Daoy (cell line): ENCODE results near the gene CLMN. TPM values are rescaled to one million over a fixed set of nuclear protein-coding genes. Genes with fewer than 3 reads are reported as not detected.

ENCODE experiments used
- DNase-seq: peaks from one replicate; pipeline ENCODE4 v3.0.0-alpha.2; 2015; ENCODE audit warnings: low read depth
- total RNA-seq: library from RNA; depleted of rRNA; stranded (reverse); fragments of >200 nt; shearing (Covaris generic); gene quantifications from 2 replicates; pipeline ENCODE4 v1.2.3, GENCODE V29; 2014; rRNA removed

CLMN gene, protein sequence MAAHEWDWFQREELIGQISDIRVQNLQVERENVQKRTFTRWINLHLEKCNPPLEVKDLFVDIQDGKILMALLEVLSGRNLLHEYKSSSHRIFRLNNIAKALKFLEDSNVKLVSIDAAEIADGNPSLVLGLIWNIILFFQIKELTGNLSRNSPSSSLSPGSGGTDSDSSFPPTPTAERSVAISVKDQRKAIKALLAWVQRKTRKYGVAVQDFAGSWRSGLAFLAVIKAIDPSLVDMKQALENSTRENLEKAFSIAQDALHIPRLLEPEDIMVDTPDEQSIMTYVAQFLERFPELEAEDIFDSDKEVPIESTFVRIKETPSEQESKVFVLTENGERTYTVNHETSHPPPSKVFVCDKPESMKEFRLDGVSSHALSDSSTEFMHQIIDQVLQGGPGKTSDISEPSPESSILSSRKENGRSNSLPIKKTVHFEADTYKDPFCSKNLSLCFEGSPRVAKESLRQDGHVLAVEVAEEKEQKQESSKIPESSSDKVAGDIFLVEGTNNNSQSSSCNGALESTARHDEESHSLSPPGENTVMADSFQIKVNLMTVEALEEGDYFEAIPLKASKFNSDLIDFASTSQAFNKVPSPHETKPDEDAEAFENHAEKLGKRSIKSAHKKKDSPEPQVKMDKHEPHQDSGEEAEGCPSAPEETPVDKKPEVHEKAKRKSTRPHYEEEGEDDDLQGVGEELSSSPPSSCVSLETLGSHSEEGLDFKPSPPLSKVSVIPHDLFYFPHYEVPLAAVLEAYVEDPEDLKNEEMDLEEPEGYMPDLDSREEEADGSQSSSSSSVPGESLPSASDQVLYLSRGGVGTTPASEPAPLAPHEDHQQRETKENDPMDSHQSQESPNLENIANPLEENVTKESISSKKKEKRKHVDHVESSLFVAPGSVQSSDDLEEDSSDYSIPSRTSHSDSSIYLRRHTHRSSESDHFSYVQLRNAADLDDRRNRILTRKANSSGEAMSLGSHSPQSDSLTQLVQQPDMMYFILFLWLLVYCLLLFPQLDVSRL
- total RNA-seq: 3.5 and 4.2 TPM in 2 replicates

DNA sequence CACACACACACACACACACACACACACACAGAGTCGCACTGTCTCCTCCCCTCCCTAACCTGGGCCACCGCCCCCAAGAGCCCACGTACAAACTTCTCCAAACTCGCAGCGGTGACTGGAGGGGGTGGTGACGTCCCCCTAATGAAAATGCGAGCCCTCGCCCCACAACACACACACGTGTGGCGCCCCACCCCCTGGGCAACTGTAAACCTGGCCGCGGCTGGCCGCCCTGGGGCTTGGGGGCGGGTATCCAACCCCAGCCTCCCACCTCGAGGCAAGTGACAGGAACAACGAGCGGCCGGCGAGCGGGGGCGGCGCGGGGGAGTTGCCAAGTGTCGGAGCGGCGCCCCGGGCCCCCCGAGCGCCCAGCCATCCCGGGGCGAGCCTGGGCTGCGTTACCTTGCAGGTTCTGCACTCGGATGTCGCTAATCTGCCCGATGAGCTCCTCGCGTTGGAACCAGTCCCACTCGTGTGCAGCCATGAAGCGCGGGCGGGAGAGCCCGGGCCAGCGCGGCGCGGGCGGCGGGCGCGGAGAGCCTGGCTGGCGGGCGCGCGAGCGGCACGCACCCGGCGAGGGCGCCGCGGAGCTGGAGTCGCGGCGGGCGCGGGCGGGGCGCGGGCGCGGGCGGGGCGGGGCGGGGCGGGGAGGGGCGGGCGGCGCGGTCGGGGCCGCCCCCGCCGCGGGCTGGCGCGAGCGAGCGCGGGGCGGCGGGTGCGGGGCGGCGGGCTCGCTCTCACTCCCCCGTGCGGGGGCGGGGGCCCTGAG, at the start of gene CLMN:
TSS of gene CLMN (minus strand) at position 597 of the 766 bp plus-strand sequence. CDS start at position 481, 116 bp downstream.
- peak; percentile 62 for DNase-seq

DNA sequence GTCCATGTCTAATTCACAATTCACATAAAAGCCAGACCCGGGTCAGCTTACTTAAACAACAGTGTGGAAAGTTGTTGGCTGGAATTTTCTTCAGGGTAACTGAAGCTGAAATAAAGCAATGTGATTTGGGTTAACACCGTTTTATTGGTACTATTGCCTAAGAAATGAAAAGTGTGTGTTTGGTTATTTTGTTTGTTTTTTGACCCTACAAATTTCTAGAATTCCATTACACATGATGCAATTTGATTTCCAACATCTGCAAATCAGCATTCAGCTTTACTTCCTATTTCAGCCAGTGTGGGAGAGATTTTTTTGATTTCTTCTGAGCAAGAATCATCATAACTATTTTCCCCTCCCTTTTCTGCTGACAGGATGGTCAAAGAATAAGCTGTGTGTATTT, 45.7 kb upstream of the CLMN start:
- DNase-seq: no peak

DNA sequence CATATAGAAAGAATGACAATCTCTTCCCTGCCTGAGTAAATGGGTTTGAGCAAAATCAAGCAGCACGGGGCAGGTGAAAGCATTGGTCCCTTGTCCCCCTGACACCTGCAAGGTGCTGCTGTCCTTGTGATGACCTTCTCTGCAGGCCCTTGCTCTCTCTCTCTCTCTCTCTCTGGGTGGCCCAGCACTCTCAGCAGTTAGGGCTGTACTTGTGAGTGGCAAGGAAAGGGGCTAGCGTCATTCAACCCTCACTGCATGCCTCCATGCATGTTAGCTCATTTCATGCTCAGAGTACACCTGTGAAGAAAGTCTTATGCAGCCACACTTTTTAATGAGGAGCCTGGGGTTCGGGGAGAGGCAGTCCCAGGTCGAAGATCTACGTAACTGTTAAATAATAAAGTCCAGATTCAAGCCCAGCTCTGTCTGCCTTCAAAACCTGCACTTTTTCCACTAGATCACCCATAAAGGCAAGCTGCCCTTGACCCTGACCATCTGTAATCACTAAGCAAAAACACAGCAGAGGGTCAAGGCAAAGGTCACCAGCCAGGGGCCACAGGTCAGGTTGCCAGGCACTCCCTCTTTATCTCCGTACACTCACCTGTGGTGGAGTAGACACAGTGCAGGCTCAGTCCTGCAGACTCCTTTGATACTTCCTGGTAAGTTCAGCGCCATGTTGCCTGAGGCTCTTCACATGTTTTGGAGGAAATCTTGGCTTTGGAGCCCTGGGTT, 44.9 kb upstream of the CLMN start:
- no peak for DNase-seq

DNA sequence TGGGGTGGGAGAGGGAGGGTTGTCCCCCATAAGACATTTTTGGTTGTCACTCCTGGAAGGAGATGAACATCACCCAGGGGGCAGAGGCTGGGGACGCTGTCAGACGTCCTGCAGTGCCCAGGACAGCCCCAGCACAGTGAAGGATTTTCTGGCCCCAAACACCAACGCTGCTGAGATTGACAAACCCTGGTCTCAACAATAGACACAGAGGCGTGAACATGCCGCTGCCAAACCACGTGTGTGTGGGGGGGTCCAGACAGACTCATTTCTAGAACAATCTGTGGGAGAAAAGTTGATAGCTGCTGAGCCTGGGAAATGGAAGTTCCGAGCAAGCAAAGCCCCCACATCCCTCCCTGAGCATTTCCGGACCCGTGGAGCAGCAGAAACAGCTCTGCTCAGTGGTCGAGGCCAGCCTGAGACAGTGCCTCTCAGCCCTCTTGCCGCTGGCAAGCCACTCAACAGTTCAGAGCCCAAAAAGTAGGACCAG, 43.8 kb upstream of the CLMN start:
- DNase-seq: no peak

DNA sequence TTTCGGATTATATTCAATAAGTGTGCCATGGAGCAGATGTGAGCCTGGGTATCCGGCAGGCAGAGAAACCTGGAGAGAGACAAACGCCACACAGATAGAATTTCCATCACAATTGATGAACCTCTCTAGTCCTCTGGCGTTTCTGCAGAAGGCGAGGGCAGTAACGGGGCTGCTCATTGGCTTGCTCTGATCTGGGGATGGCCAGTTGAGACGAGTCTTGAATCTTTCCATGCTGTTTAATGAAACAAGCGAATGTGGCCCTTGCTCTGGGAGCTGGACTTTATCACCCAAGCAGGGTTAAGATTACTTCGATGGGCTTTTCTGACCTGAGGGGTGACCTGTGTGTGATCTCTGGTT, 42.4 kb upstream of the CLMN start:
- no peak for DNase-seq

DNA sequence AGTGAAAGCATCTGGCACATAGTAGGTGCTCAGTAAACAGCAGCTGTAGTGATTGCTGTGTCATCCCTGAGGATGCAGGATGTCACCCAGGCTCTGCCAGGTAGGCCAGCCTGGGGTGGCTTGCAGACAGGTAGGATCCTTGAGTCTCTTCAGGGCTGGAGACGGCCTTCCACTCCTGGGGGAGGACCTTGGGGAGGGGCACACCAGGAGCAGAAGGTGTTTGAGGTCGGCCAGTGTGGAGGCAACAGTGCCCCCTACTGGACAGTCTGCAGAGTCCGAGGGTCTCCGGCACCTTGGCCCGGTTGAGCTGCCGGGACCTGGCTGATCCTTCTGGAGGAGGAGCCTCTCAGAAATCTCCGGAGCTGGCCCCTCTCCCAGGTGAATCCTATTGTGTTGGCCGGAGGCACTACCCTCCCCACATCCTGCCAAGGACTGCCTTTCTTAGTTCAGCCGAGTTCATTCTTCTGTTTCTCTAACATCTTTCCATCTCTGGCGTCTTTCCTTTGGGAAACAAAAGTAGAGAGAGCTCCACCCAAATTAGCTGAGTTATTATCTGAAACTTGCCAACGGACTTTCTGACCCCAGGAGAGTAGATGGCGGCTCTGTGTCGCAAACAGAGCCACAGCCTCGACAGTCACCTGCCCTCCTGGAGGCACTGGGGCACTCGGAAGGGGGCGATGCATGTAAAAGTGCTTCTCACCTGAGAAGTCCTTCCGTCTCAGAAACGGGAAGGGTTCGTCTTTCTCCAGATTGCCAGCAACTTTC, 41.8 kb upstream of the CLMN start:
- peak; percentile 52 for DNase-seq

DNA sequence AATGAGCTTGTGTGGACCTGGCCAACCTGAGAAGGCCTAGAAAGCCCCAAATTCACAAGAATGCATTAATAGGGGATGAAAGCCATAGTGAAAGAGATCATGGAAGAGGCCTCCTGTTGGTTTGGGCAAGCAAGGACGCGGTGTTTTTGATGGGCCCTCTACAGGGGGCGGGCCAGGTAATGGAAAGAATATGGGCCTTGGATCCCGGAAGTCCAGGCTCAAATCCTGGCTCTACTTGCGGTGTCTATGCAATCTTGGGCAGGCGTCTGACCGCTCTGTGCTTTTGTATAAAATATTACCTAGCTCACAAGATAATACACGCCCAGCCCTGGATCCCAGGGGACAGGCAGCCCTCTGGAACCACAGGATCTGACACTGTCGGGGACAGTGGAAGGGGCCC, 41.1 kb upstream of the CLMN start:
- DNase-seq: no peak

DNA sequence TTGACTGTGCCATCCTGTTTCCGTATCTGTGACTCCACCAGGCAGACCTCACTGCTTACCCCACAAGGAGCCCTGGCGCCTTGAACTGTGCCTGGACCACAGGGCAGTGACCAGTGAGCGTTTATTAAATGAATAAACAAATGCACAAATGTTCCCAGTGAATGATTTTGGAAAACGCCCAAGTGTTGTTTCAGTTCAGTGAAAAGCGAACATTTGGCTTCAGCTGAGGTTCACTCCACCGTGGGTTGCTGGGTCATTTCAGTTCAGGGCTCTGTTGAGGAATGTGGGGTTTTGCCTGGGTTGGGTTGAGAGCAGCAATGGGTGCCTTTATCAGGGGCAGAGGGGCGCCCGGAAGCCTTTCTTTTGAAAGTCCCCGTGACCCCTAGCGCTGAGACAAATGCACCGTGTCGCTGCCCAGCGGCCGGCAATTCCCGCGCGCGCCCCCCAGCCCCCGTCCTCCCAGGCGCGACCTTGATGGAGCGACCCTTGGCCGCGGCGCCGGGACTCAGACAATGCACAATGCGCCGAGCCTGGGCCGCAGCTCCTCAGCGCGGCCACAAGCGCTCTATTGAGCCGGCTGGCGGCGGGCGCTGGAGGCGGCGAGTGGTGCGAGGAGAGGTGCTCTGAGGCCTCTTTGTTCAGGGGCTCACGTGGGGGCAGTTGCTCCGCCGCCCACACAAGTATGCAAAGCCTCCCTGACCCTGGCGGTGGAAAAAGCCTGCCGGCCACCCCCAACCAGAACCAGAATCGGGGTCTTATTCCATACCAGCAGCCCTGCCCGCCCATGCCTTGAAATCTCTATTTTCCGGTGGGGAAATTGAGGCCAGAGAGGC, 40.5 kb upstream of the CLMN start:
- DNase-seq: no peak

DNA sequence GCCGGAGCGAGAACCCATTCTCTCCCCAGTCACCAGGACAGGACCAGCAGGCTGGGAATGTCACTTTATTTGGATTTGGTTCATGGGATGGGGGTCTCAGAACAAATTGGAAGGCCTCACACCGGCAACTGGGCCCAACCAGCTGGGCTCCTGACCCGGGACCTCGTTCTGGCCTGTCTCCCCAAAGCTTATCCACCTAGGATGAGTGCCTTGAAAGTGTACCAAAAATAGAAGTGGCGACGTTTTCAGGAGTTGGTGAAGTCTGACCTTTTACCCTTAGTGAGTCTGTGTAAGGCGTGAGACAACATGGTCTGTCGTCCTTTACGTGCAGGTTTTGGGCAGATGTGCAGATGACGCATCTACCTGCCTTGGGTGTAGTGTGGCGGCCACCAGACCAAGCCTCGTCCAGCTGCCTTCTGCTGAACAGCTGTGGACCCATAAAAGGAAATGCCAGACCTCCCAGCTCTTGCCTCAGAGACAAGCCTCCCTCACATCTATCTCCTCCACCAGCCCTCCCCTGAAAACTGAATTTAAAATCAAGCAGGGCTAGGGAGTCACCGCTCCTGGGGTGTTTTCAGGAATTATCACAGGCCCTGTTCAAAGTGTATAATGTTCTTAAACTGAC, 36.6 kb upstream of the CLMN start:
- DNase-seq: no peak

DNA sequence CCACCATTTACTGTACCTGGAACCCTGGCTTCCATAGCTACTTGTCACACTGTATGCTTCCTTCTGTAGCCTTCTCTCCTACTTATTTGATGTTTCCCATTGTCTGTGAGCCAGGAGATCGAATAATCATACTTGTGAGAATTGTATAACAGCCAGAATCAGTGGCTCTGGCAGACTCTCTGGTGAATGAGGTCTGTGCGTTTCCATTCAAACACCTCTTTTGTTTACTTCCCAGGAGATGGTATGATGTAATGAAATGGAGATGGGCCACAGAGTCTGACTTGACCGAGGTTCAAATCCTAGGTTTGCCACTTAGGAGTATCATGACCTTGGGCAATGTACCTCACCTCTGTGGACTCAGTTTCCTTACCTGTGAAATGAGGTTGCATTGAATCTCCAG, 35.7 kb upstream of the CLMN start:
- no peak for DNase-seq

DNA sequence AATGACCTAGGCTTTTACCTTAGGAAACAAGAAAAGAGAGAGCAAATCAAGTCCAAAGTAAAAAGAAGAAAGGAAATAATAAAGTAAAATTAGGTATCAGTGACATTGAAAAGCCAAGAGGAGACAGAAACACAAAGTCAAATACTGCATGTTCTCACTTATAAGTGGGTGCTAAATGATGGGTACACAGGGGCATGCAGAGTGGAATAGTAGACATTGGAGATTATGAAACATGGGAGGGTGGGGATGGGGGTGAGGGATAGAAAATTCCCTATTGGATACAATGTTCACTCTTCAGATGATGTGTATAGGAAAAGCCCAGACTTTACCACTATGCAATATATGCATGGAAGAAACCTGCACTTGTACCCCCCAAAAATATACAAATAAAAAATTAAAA, 35.1 kb upstream of the CLMN start:
- DNase-seq: no peak

DNA sequence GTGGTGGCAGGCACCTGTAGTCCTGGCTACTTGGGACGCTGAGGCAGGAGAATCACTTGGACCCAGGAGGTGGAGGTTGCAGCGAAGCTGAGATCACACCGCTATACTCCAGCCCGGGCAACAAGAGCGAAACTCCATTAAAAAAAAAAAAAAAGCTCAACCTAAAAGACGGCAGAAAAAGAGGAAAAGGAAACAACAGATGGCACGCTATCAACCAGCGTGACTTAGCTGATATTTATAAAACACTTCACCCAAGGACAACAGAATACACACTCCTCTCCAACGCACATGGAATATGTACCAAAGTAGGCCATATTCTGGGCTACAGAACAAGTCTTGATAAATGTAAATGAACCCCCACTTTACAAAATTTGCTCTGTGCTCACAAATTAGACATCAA, 34.0 kb upstream of the CLMN start:
- DNase-seq: no peak

DNA sequence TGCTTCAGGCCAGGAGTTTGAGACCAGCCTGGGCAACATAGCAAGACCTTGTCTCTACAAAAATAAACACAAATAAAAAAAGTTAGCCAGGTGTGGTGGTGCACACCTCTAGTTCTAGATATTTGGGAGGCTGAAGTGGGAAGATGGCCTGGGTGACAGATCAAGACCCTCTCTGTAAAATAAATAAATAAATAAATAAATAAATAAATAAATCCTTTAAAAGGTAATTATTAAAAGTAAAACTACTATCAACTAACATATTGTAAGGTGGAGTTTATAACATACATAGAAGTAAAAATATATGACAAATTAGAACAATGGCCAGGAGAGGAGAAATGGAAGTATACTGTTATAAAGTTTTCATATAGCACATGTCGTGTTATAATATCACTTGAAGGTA, 33.3 kb upstream of the CLMN start:
- no peak for DNase-seq

DNA sequence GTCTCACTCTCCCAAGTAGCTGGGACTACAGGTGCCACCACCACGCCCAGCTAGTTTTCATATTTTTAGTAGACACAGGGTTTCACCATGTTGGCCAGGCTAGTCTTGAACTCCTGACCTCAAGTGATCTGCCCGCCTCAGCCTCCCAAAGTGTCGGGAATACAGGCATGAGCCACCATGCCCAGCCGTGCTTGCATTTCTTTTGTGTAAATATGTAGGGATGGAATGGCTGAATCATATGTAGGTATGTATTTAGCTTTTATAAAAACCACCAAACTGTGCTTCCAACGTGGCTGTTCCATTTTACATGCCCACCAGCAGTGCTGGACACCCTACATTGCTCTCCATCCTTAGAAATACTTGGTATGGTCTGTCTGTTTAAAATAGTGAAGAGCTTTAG, 32.8 kb upstream of the CLMN start:
- DNase-seq: no peak

DNA sequence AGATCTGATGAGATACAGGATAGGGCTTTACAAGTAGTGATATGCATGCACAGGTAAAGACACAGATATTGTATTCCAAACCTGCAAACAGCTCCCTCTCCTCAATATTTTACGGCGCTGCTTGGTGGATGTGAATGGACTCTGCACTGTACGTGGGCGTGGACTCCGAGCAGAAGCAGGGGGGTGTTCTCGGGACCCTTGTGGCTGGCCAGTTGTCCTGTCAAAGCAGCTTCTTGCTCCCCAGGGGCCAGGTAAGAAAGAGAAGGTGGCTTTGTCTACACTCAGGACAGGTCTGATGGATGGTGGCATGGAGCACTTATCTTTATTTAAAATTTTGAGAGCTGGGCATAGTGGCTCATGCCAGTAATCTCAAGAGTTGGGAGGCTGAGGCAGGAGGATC, 29.5 kb upstream of the CLMN start:
- DNase-seq: no peak

DNA sequence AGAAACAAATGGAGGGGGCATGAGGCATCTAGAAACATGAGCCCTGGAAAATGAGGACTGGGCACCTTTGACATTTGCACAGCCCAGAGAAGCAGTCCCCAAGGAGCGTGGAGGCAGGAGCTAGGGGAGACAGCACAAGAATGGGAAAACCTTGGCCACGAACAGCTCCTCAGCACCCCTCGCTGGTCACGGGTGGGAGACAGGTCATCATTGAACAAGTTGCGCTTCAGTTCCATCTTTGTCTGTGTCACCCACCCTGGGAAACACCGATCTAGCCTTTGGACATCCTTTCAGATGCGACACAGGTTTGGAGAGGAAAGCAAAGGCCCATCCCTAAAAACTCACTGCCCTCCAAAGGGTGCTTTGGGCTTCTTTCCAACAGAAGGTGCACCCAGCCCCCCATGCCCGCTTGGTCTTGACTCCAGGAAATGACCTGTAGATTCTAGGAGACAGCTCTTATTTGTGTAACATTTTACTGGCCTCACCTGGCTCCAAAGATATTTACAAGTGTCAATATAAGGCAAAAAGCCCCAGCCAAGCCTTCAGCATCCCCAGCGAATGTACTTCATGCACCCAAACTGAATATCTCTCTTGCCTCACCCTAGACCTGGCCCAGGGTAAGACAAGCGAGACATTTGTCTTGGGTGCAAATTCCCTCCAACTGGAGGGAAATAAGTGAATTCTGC, 28.8 kb upstream of the CLMN start:
- no peak for DNase-seq

DNA sequence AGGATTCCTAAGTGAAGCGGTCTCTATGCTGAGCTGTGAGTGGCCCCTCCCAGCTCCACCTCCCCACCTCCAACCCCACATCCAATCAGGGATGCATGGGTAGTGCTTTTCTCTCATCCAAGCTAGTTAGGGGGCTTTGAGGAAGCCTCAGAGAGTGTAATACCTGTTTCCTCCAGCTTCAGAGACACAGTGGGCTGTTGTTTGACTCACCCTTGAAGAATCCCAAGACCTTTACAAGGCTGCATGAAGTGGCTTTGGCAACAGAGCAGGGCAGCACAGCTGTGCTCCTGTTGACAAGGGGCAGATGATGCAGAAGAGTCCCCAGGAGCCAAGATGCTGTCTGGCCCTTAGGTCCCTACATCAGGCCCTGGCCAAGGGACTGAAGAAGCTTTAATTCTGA, 27.1 kb upstream of the CLMN start:
- DNase-seq: peak; percentile 50

DNA sequence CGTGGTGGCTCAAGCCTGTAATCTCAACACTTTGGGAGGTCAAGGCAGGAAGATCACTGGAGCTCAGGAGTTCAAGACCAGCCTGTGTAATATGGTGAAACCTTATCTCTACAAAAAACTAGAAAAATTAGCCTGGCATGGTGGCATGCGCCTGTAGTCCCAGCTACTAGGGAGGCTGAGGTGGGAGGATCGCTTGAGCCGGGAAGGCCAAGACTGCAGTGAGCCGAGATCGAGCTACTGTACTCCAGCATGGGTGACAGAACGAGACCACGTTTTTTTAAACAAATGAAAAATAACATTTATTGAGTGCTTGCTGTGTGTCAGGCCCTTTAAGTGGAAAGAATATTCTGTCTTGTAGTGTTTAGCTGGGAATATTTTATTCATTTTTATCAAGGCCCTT, 26.6 kb upstream of the CLMN start:
- DNase-seq: no peak
